Fibroblast of villous mesenchyme (primary cell): ENCODE results near the gene TMEM109. TPM values are rescaled to one million over a fixed set of nuclear protein-coding genes. Genes with fewer than 3 reads are reported as not detected.

ENCODE experiments used
- DNase-seq: peaks from one replicate; pipeline ENCODE4 v3.0.0-alpha.2; 2010; ENCODE audit warnings: low read depth
- H3K4me3 ChIP-seq: 2 replicates; pipeline ENCODE4 v1.5.1; 2011; ENCODE audit warnings: low read depth, mild to moderate bottlenecking, low read length
- CTCF ChIP-seq: IDR thresholded peaks from 2 replicates; pipeline ENCODE4 v1.5.1; 2012; ENCODE audit warnings: low read depth, mild to moderate bottlenecking, low read length; ENCODE audit not compliant: insufficient read depth
- total RNA-seq: library from RNA; depleted of rRNA; stranded (reverse); fragments of >200 nt; gene quantifications from 2 replicates; pipeline ENCODE4 v1.2.3, GENCODE V29; 2012

TMEM109 gene
- total RNA-seq, 1 donor: 28.9 TPM

GRCh38 chr11:60927061-60927592, 13.2 kb downstream of the TMEM109 start:
- DNase-seq: no peak
- TF ChIP-seq CTCF: no peak
- H3K4me3 ChIP-seq: no peak overlapping the region

- DNase-seq: no peak
- no peak overlapping the region for H3K4me3 ChIP-seq
- no peak for TF ChIP-seq CTCF
These were observed 13.6 kb downstream of the TMEM109 start for GRCh38 chr11:60927600-60927999.

- no peak overlapping the region for H3K4me3 ChIP-seq
- no peak for TF ChIP-seq CTCF
- no peak for DNase-seq
These were observed 14.6 kb downstream of the TMEM109 start for GRCh38 chr11:60928563-60929001.

- H3K4me3 ChIP-seq: no peak overlapping the region
- DNase-seq: no peak
- no peak for TF ChIP-seq CTCF
These were observed 15.8 kb downstream of the TMEM109 start for GRCh38 chr11:60929764-60930163.

GRCh38 chr11:60930394-60930793, 16.4 kb downstream of the TMEM109 start:
- no peak overlapping the region for H3K4me3 ChIP-seq
- DNase-seq: no peak
- TF ChIP-seq CTCF: no peak

- H3K4me3 ChIP-seq: no peak overlapping the region
- DNase-seq: no peak
- no peak for TF ChIP-seq CTCF
These were observed 18.0 kb downstream of the TMEM109 start for GRCh38 chr11:60931917-60932316.
